Measurements from ENCODE around the gene RAD23B. TPM values are rescaled to one million over a fixed set of nuclear protein-coding genes. Genes with fewer than 3 reads are reported as not detected.

Gene RAD23B
- total and polyA plus RNA-seq, 2 of the 13 experiments (the other 11 are each of a cell fraction or from before 2014, with no cell fraction given), result 133 to 156 TPM

GRCh38 chr9:107306308-107306707, 23.2 kb downstream of the RAD23B start:
- POLR2A ChIA-PET, result no interaction called here
- no peak for ATAC-seq

GRCh38 chr9:107307331-107307730, 24.3 kb downstream of the RAD23B start:
- Histone ChIP-seq H3K4me2 (ENCODE audit: low read depth, low read length) (no peak overlapping the region), H3K79me2 (ENCODE audit: insufficient read depth, low read length) (peaks cover 91% of the 10 kb centered on the region), H3K9ac (ENCODE audit: insufficient read depth, low read depth, low read length) (no peak overlapping the region), H3K9me3 (ENCODE audit: low read length) (no peaks in the 10 kb centered on the region), H3K27ac (ENCODE audit: extremely low read length, insufficient read depth, low read length) (no peak overlapping the region), H3K27me3 (ENCODE audit: control insufficient read depth in 1 of 2, insufficient read depth in 2 of 2, low read length in 2 of 2) (no peaks in the 10 kb centered on the region), H3K4me1 (ENCODE audit: insufficient read depth, low read length) (peaks cover 50% of the 10 kb centered on the region), H3K4me3 (replicated peaks in 1 of 3; ENCODE audit: insufficient read depth in 1 of 3, low read depth in 2 of 3, low read length in 3 of 3) (no peak overlapping the region), H3K36me3 (replicated peaks in 1 of 2; ENCODE audit: control insufficient read depth in 1 of 2, insufficient read depth in 2 of 2, low read length in 2 of 2) (peaks cover 15 to 79% of the 10 kb centered on the region in 2 experiments), H4K20me1 (ENCODE audit: insufficient read depth, low read length) (peaks cover 71% of the 10 kb centered on the region), H2AFZ (ENCODE audit: low read length) (no peak overlapping the region)
- intact Hi-C loops (cut with micrococcal nuclease; ENCODE audit: unreplicated experiment), result no loop called here
- no peak for DNase-seq (ENCODE audit: low spot score)
- CTCF ChIA-PET (ENCODE audit: low intra/inter-chr PET ratio, low total read pairs), result no interaction called here
- BruUV-seq (replicated peaks), result no TSS peak
- in situ Hi-C loops (cut with HindIII; ENCODE audit: extremely low pct_ligation_motif_present, low pct_unique_long_range_greater_than_20kb), result no loop called here
- FAIRE-seq, result no peak
- 88% methylated on average over 1 of the region's 1 CpG for WGBS (ENCODE audit: low lambda C conversion rate)
- peak; percentile 33; the same call in 2 of the 3 replicates for ATAC-seq
- POLR2A ChIA-PET, result no interaction called here
- TF ChIP-seq, protein P1, sequence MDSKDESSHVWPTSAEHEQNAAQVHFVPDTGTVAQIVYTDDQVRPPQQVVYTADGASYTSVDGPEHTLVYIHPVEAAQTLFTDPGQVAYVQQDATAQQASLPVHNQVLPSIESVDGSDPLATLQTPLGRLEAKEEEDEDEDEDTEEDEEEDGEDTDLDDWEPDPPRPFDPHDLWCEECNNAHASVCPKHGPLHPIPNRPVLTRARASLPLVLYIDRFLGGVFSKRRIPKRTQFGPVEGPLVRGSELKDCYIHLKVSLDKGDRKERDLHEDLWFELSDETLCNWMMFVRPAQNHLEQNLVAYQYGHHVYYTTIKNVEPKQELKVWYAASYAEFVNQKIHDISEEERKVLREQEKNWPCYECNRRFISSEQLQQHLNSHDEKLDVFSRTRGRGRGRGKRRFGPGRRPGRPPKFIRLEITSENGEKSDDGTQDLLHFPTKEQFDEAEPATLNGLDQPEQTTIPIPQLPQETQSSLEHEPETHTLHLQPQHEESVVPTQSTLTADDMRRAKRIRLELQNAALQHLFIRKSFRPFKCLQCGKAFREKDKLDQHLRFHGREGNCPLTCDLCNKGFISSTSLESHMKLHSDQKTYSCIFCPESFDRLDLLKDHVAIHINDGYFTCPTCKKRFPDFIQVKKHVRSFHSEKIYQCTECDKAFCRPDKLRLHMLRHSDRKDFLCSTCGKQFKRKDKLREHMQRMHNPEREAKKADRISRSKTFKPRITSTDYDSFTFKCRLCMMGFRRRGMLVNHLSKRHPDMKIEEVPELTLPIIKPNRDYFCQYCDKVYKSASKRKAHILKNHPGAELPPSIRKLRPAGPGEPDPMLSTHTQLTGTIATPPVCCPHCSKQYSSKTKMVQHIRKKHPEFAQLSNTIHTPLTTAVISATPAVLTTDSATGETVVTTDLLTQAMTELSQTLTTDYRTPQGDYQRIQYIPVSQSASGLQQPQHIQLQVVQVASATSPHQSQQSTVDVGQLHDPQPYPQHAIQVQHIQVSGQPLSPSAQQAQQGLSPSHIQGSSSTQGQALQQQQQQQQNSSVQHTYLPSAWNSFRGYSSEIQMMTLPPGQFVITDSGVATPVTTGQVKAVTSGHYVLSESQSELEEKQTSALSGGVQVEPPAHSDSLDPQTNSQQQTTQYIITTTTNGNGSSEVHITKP (CRISPR knock-in tag; IDR thresholded peaks at IDR 0.05; ENCODE audit: low read depth), result no peak
- no peak for TF ChIP-seq E2F5 (CRISPR knock-in tag; conservative IDR thresholded peaks at IDR 0.05)
- TF ChIP-seq RFX1 (IDR thresholded peaks at IDR 0.05), result no peak
- TF ChIP-seq ZNF12 (CRISPR knock-in tag; IDR thresholded peaks at IDR 0.05), result no peak
- TF ChIP-seq IKZF1 (IDR thresholded peaks at IDR 0.05), result no peak
- no peak for TF ChIP-seq ZBTB7A (CRISPR knock-in tag; IDR thresholded peaks at IDR 0.05)
- TF ChIP-seq ZNF333 (CRISPR knock-in tag; IDR thresholded peaks at IDR 0.05; ENCODE audit: borderline replicate concordance), result no peak
- no peak for TF ChIP-seq ZNF589 (CRISPR knock-in tag; conservative IDR thresholded peaks at IDR 0.05)
- no peak for TF ChIP-seq NFRKB (IDR thresholded peaks at IDR 0.05)
- TF ChIP-seq, protein P2, sequence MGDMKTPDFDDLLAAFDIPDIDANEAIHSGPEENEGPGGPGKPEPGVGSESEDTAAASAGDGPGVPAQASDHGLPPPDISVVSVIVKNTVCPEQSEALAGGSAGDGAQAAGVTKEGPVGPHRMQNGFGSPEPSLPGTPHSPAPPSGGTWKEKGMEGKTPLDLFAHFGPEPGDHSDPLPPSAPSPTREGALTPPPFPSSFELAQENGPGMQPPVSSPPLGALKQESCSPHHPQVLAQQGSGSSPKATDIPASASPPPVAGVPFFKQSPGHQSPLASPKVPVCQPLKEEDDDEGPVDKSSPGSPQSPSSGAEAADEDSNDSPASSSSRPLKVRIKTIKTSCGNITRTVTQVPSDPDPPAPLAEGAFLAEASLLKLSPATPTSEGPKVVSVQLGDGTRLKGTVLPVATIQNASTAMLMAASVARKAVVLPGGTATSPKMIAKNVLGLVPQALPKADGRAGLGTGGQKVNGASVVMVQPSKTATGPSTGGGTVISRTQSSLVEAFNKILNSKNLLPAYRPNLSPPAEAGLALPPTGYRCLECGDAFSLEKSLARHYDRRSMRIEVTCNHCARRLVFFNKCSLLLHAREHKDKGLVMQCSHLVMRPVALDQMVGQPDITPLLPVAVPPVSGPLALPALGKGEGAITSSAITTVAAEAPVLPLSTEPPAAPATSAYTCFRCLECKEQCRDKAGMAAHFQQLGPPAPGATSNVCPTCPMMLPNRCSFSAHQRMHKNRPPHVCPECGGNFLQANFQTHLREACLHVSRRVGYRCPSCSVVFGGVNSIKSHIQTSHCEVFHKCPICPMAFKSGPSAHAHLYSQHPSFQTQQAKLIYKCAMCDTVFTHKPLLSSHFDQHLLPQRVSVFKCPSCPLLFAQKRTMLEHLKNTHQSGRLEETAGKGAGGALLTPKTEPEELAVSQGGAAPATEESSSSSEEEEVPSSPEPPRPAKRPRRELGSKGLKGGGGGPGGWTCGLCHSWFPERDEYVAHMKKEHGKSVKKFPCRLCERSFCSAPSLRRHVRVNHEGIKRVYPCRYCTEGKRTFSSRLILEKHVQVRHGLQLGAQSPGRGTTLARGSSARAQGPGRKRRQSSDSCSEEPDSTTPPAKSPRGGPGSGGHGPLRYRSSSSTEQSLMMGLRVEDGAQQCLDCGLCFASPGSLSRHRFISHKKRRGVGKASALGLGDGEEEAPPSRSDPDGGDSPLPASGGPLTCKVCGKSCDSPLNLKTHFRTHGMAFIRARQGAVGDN (CRISPR knock-in tag; IDR thresholded peaks at IDR 0.05), result no peak
- no peak for TF ChIP-seq ZFP1 (CRISPR knock-in tag; IDR thresholded peaks at IDR 0.05)

More at GRCh38 chr9:107306308-107306707, 23.2 kb downstream of the RAD23B start:
- Histone ChIP-seq H2AFZ (ENCODE audit: low read length) (no peak overlapping the region), H3K79me2 (ENCODE audit: insufficient read depth, low read length) (peaks cover 92% of the 10 kb centered on the region), H3K36me3 (replicated peaks in 1 of 2; ENCODE audit: control insufficient read depth in 1 of 2, insufficient read depth in 2 of 2, low read length in 2 of 2) (peaks cover 14 to 80% of the 10 kb centered on the region in 2 experiments), H3K27ac (ENCODE audit: extremely low read length, insufficient read depth, low read length) (no peak overlapping the region), H3K9me3 (ENCODE audit: low read length) (no peaks in the 10 kb centered on the region), H3K9ac (ENCODE audit: insufficient read depth, low read depth, low read length) (no peak overlapping the region), H3K4me3 (replicated peaks in 1 of 3; ENCODE audit: insufficient read depth in 1 of 3, low read depth in 2 of 3, low read length in 3 of 3) (no peak overlapping the region), H4K20me1 (ENCODE audit: insufficient read depth, low read length) (peaks cover 71% of the 10 kb centered on the region), H3K4me2 (ENCODE audit: low read depth, low read length) (no peak overlapping the region), H3K4me1 (ENCODE audit: insufficient read depth, low read length) (peaks cover 50% of the 10 kb centered on the region), H3K27me3 (ENCODE audit: control insufficient read depth in 1 of 2, insufficient read depth in 2 of 2, low read length in 2 of 2) (no peaks in the 10 kb centered on the region)
- CTCF ChIA-PET (ENCODE audit: low intra/inter-chr PET ratio, low total read pairs), result no interaction called here
- 100% methylated on average over 2 of the region's 2 CpGs for WGBS (ENCODE audit: low lambda C conversion rate)
- no peak for FAIRE-seq
- no peak for DNase-seq (ENCODE audit: low spot score)
- in situ Hi-C loops (cut with HindIII; ENCODE audit: extremely low pct_ligation_motif_present, low pct_unique_long_range_greater_than_20kb) (no loop called here), intact Hi-C loops (cut with micrococcal nuclease; ENCODE audit: unreplicated experiment) (no loop called here)
- BruUV-seq (replicated peaks), result no TSS peak
- no peak for TF ChIP-seq IKZF1 (IDR thresholded peaks at IDR 0.05)
- no peak for TF ChIP-seq FOXJ3 (CRISPR knock-in tag; IDR thresholded peaks at IDR 0.05; ENCODE audit: borderline replicate concordance)
- TF ChIP-seq RBM22 (optimal IDR thresholded peaks at IDR 0.05; ENCODE audit: low read length), result peak; percentile 43

Data from HepG2 (cell line).